Measurements from ENCODE around the gene RASA2. TPM values are rescaled to one million over a fixed set of nuclear protein-coding genes. Genes with fewer than 3 reads are reported as not detected.

RASA2 gene
- total and polyA plus RNA-seq, 2 experiments from 2014 or later, result 16.6 to 28.6 TPM

GRCh38 chr3:141448606-141449220, 38.1 kb upstream of the RASA2 start:
- H3K9me2 ChIP-seq (ENCODE audit: insufficient read depth), result no peaks in the 10 kb centered on the region
- H3K9me3 Mint-ChIP-seq, result no peaks in the 10 kb centered on the region
- H3K27me3 Mint-ChIP-seq (ENCODE audit: insufficient read depth, low read depth, poor library complexity), result peaks cover 3% of the 10 kb centered on the region
- H4K20me1 ChIP-seq (replicated peaks; ENCODE audit: insufficient read depth), result no peaks in the 10 kb centered on the region
- no peak for TF ChIP-seq JUNB (IDR thresholded peaks at IDR 0.05; ENCODE audit: unreplicated experiment)
- no peak for TF ChIP-seq REST (IDR thresholded peaks at IDR 0.05; ENCODE audit: unreplicated experiment)
- no peak for TF ChIP-seq EZH2 (IDR thresholded peaks at IDR 0.05; ENCODE audit: low read depth, unreplicated experiment)
- no peak for TF ChIP-seq NANOG (IDR thresholded peaks at IDR 0.05; ENCODE audit: borderline replicate concordance)
- no peak for TF ChIP-seq STAT1 (IDR thresholded peaks at IDR 0.05; ENCODE audit: unreplicated experiment)
- TF ChIP-seq ZNF462 (CRISPR knock-in tag; IDR thresholded peaks at IDR 0.05), result no peak
- no peak for TF ChIP-seq ETS1 (IDR thresholded peaks at IDR 0.05)
- no peak for TF ChIP-seq CTCF (conservative IDR thresholded peaks at IDR 0.05; ENCODE audit: low read depth in 2 of 2)
- no peak for TF ChIP-seq CREB1 (CRISPR knock-in tag; IDR thresholded peaks at IDR 0.05; ENCODE audit: low read depth)
- TF ChIP-seq POLR2AphosphoS5 (IDR thresholded peaks at IDR 0.05; ENCODE audit: low read depth), result no peak
- no peak for TF ChIP-seq ZNF114 (CRISPR knock-in tag; IDR thresholded peaks at IDR 0.05)
- no peak for TF ChIP-seq ZNF331 (CRISPR knock-in tag; IDR thresholded peaks at IDR 0.05; ENCODE audit: low read depth)
- TF ChIP-seq EZH2phosphoT487 (IDR thresholded peaks at IDR 0.05; ENCODE audit: unreplicated experiment), result no peak
- peaks cover 5% of the 10 kb centered on the region; the same call in 2 of the 3 replicates for H3K4me1 Mint-ChIP-seq
- no peaks in the 10 kb centered on the region for H3K36me3 Mint-ChIP-seq (ENCODE audit: low read depth)
- H3K4me3 Mint-ChIP-seq, result no peak overlapping the region
- H3K27ac Mint-ChIP-seq, result no peak overlapping the region
- H3K27me3 ChIP-seq (ENCODE audit: insufficient read depth), result no peaks in the 10 kb centered on the region
- DNase-seq (ENCODE audit: low spot score) (no peak), ATAC-seq (no peak)
- H3K79me2 ChIP-seq (replicated peaks; ENCODE audit: insufficient read depth), result no peaks in the 10 kb centered on the region
- H3K36me3 ChIP-seq (ENCODE audit: insufficient read depth), result no peaks in the 10 kb centered on the region
- no peaks in the 10 kb centered on the region; the same call in 1 of the 2 replicates for H3K4me1 ChIP-seq (ENCODE audit: insufficient read depth)
- no peak overlapping the region for H3K27ac ChIP-seq (ENCODE audit: low read depth)
- no peak overlapping the region for H3K4me3 ChIP-seq
- no peaks in the 10 kb centered on the region for H3F3A ChIP-seq (replicated peaks; ENCODE audit: low read depth)
- no peak overlapping the region for H3K4me2 ChIP-seq
- H2AFZ ChIP-seq, result no peak overlapping the region

Measured in GM23338 (cell line).